IMR-90 (cell line): ENCODE results near the gene STAC3. TPM values are rescaled to one million over a fixed set of nuclear protein-coding genes. Genes with fewer than 3 reads are reported as not detected.

Source experiments
- ATAC-seq: fragments of 200-7000 bp; cut with Tn5 transposase; 2 replicates; pipeline ENCODE4 v1.9.1; 2020; ENCODE audit warnings: low read depth, mild to moderate bottlenecking, moderate library complexity
- BruUV-seq: library from RNA; stranded (reverse); fragments of 400-500 nt; replicated peaks from 2 replicates; lab custom pipeline; 2021; lab: Mats Ljungman, UMichigan
- CTCF ChIA-PET: fragments of 300-600 bp; formaldehyde crosslinking; extraction: SDS; loops from one replicate; lab custom pipeline; 2021; ENCODE audit warnings: antibody characterized with exemption; lab: Yijun Ruan, JAX
- POLR2A ChIA-PET: fragments of 300-600 bp; sonication (Branson Sonifier 250); formaldehyde crosslinking; loops from one replicate; lab custom pipeline; 2022; ENCODE audit warnings: antibody characterized with exemption; ENCODE audit not compliant: unreplicated experiment; lab: Charles Lee
- DNase-seq: peaks from one replicate; pipeline ENCODE4 v3.0.0; 2013
- H2AFZ ChIP-seq: replicated peaks from 2 replicates; pipeline ENCODE3; 2013; ENCODE audit warnings: low read length, mild to moderate bottlenecking; ENCODE audit not compliant: poor library complexity
- H2AK5ac ChIP-seq: 2 replicates; pipeline ENCODE4 v1.6.1; 2013; ENCODE audit warnings: low read depth, low read length, inconsistent platforms
- H2AK9ac ChIP-seq: replicated peaks from 2 replicates; pipeline ENCODE3; 2013; ENCODE audit warnings: mild to moderate bottlenecking, low read depth, low read length, moderate library complexity; ENCODE audit not compliant: poor library complexity
- H2BK120ac ChIP-seq: 2 replicates; pipeline ENCODE4 v1.6.1; 2013; ENCODE audit warnings: low read depth, low read length, inconsistent platforms
- H2BK15ac ChIP-seq: 3 replicates; pipeline ENCODE4 v1.6.1; 2013; ENCODE audit warnings: low read depth, low read length, inconsistent platforms
- H2BK20ac ChIP-seq: 2 replicates; pipeline ENCODE4 v1.6.1; 2013; ENCODE audit warnings: low read depth, mild to moderate bottlenecking, inconsistent platforms, low read length, moderate library complexity
- H2BK5ac ChIP-seq: 2 replicates; pipeline ENCODE4 v1.6.1; 2013; ENCODE audit warnings: mild to moderate bottlenecking, low read depth, low read length, inconsistent platforms; ENCODE audit not compliant: poor library complexity, severe bottlenecking
- H3K14ac ChIP-seq: replicated peaks from 2 replicates; pipeline ENCODE4 v1.6.1; 2013; ENCODE audit warnings: low read depth, low read length, inconsistent platforms
- H3K18ac ChIP-seq: 2 replicates; pipeline ENCODE4 v1.6.1; 2013; ENCODE audit warnings: low read depth, low read length, control low read depth
- H3K23ac ChIP-seq: 2 replicates; pipeline ENCODE4 v1.6.1; 2013; ENCODE audit warnings: low read depth, low read length, inconsistent platforms
- H3K27ac ChIP-seq: 2 replicates; pipeline ENCODE4 v1.5.1; 2013; ENCODE audit warnings: mild to moderate bottlenecking, control low read depth, low read length; ENCODE audit not compliant: insufficient read depth
- H3K27me3 ChIP-seq: 2 replicates; pipeline ENCODE4 v1.6.1; 2013; ENCODE audit warnings: low read length; ENCODE audit not compliant: control insufficient read depth, insufficient read depth
- H3K36me3 ChIP-seq: 2 replicates; pipeline ENCODE4 v1.6.1; 2013; ENCODE audit warnings: low read length, mixed read lengths; ENCODE audit not compliant: control insufficient read depth, insufficient read depth
- H3K4ac ChIP-seq: 2 replicates; pipeline ENCODE4 v1.6.1; 2013; ENCODE audit warnings: low read depth, low read length, inconsistent platforms
- H3K4me1 ChIP-seq: 2 replicates; pipeline ENCODE4 v1.6.1; 2013; ENCODE audit warnings: low read length, mixed read lengths; ENCODE audit not compliant: control insufficient read depth, insufficient read depth
- H3K4me2 ChIP-seq: 2 replicates; pipeline ENCODE4 v1.6.1; 2013; ENCODE audit warnings: low read depth, mild to moderate bottlenecking, control low read depth, low read length, moderate library complexity
- H3K4me3 ChIP-seq: 2 replicates; pipeline ENCODE4 v1.5.1; 2013; ENCODE audit warnings: low read depth, mild to moderate bottlenecking, control low read depth, low read length, moderate library complexity; ENCODE audit not compliant: insufficient read depth
- H3K56ac ChIP-seq: 2 replicates; pipeline ENCODE4 v1.6.1; 2013; ENCODE audit warnings: low read length, inconsistent platforms; ENCODE audit not compliant: insufficient read depth; ENCODE audit errors: extremely low read depth
- H3K79me1 ChIP-seq, 2 experiments: 2 replicates each; pipeline ENCODE4 v1.6.1; 2013; ENCODE audit warnings: low read length in 2 of 2, inconsistent platforms in 1 of 2, low read depth in 1 of 2
- H3K9ac ChIP-seq: 2 replicates; pipeline ENCODE4 v1.6.1; 2013; ENCODE audit warnings: low read depth, low read length, control low read depth
- H3K9me1 ChIP-seq: 2 replicates; pipeline ENCODE4 v1.6.1; 2013; ENCODE audit warnings: low read length, inconsistent platforms; ENCODE audit not compliant: insufficient read depth
- H3K9me3 ChIP-seq: 2 replicates; pipeline ENCODE4 v1.6.1; 2013; ENCODE audit warnings: low read length; ENCODE audit not compliant: control insufficient read depth, insufficient read depth
- H4K20me1 ChIP-seq: 2 replicates; pipeline ENCODE4 v1.6.1; 2013; ENCODE audit warnings: low read length, inconsistent platforms; ENCODE audit not compliant: insufficient read depth
- H4K5ac ChIP-seq: 2 replicates; pipeline ENCODE4 v1.6.1; 2013; ENCODE audit warnings: mild to moderate bottlenecking, low read depth, low read length, control low read depth
- H4K8ac ChIP-seq, 2 experiments: 2 replicates each; pipeline ENCODE4 v1.6.1; 2013; ENCODE audit warnings: low read depth in 2 of 2, low read length in 2 of 2, control low read depth in 1 of 2, inconsistent platforms in 1 of 2
- H4K91ac ChIP-seq: 2 replicates; pipeline ENCODE4 v1.6.1; 2013; ENCODE audit warnings: low read depth, low read length, inconsistent platforms; ENCODE audit not compliant: insufficient read depth
- BHLHE40 ChIP-seq: fragments of 150-350 bp; IDR thresholded peaks from 2 replicates; pipeline ENCODE4 v1.6.1; 2016; ENCODE audit warnings: mild to moderate bottlenecking, low read depth, low read length
- CEBPB ChIP-seq: IDR thresholded peaks from 2 replicates; pipeline ENCODE4 v1.6.1; 2012; ENCODE audit warnings: low read depth, low read length, improper control_type of control experiment
- CHD1 ChIP-seq: IDR thresholded peaks from 2 replicates; pipeline ENCODE4 v1.6.1; 2012; ENCODE audit warnings: low read depth, low read length, improper control_type of control experiment
- ELK1 ChIP-seq: fragments of 150-350 bp; IDR thresholded peaks from 2 replicates; pipeline ENCODE4 v1.6.1; 2016; ENCODE audit warnings: low read depth, mild to moderate bottlenecking, low read length, moderate library complexity, borderline replicate concordance
- FOS ChIP-seq: fragments of 150-350 bp; IDR thresholded peaks from 2 replicates; pipeline ENCODE4 v1.6.1; 2016; ENCODE audit warnings: low read depth, low read length
- MAFK ChIP-seq: IDR thresholded peaks from 2 replicates; pipeline ENCODE4 v1.6.1; 2012; ENCODE audit warnings: low read depth, low read length, improper control_type of control experiment
- MAZ ChIP-seq: IDR thresholded peaks from 2 replicates; pipeline ENCODE4 v1.6.1; 2012; ENCODE audit warnings: low read depth, mild to moderate bottlenecking, low read length, improper control_type of control experiment, moderate library complexity, borderline replicate concordance
- MXI1 ChIP-seq: IDR thresholded peaks from 2 replicates; pipeline ENCODE4 v1.6.1; 2012; ENCODE audit warnings: low read depth, mild to moderate bottlenecking, low read length, moderate library complexity, borderline replicate concordance
- NFE2L2 ChIP-seq: fragments of 150-350 bp; IDR thresholded peaks from 2 replicates; pipeline ENCODE4 v1.6.1; 2016; ENCODE audit warnings: low read depth, mild to moderate bottlenecking, low read length
- POLR2A ChIP-seq: IDR thresholded peaks from 2 replicates; pipeline ENCODE4 v1.6.1; 2012; ENCODE audit warnings: mild to moderate bottlenecking, low read depth, low read length
- RAD21 ChIP-seq: IDR thresholded peaks from 2 replicates; pipeline ENCODE4 v1.6.1; 2012; ENCODE audit warnings: low read length, improper control_type of control experiment
- RCOR1 ChIP-seq: IDR thresholded peaks from 2 replicates; pipeline ENCODE4 v1.6.1; 2012; ENCODE audit warnings: mild to moderate bottlenecking, low read length, improper control_type of control experiment; ENCODE audit not compliant: insufficient replicate concordance
- RFX5 ChIP-seq: IDR thresholded peaks from 2 replicates; pipeline ENCODE4 v1.8.0; 2012; ENCODE audit warnings: low read depth, mild to moderate bottlenecking, low read length, moderate library complexity
- SMC3 ChIP-seq: fragments of 150-350 bp; IDR thresholded peaks from 2 replicates; pipeline ENCODE4 v1.6.1; 2016; ENCODE audit warnings: low read depth, mild to moderate bottlenecking, antibody characterized with exemption, low read length, moderate library complexity
- WGBS, 2 experiments: methylation state at CpG; one replicate each; pipeline versions ENCODE4 v1.1.5 to v1.1.7; 2013; ENCODE audit warnings: missing lambda C conversion rate in 2 of 2; ENCODE audit not compliant: insufficient read length in 1 of 2; ENCODE audit errors: extremely low coverage in 2 of 2; 5-methylcytosine and 5-hydroxymethylcytosine counted together
- dilution Hi-C: fragments of 300-500 bp; cut with HindIII; formaldehyde crosslinking; loops from one replicate; pipeline ENCODE4 v1.14.3; 2018; ENCODE audit warnings: low sequenced_read_pairs; ENCODE audit not compliant: unreplicated experiment
- in situ Hi-C: fragments of 300-500 bp; cut with MboI; formaldehyde crosslinking; loops from 3 replicates; pipeline ENCODE4 v1.14.3; 2019; ENCODE audit warnings: low sequenced_read_pairs, inconsistent platforms, mixed read lengths
- intact Hi-C: fragments of 100-400 bp; cut with micrococcal nuclease; formaldehyde crosslinking; loops from 2 replicates; pipeline ENCODE4 v1.10.0; 2022
- polyA plus RNA-seq, 3 experiments: library from polyadenylated mRNA; depleted of rRNA; stranded (reverse); fragments of >200 nt; gene quantifications; 2 replicates each; pipeline ENCODE4 v1.2.3, GENCODE V29; 2012; ENCODE audit warnings: low replicate concordance in 1 of 3
- total RNA-seq: library from RNA; depleted of rRNA; stranded (reverse); fragments of >200 nt; gene quantifications from 2 replicates; pipeline ENCODE4 v1.2.3, GENCODE V29; 2012
- TF ChIP-seq, protein P1 (sequence below): fragments of 150-350 bp; IDR thresholded peaks from 2 replicates; pipeline ENCODE4 v1.6.1; 2017; ENCODE audit warnings: mild to moderate bottlenecking, antibody characterized with exemption, low read length, low read depth
- TF ChIP-seq, protein P2 (sequence below): conservative IDR thresholded peaks from 2 replicates; pipeline ENCODE4 v1.5.1; 2012; ENCODE audit warnings: mild to moderate bottlenecking, low read depth, low read length, improper control_type of control experiment

STAC3 gene
- total and polyA plus RNA-seq, 2 of the 4 experiments (the other 2 are of a cell fraction) = 0.18 to 0.67 TPM

- no TSS peak for BruUV-seq
- POLR2A ChIA-PET = no interaction called here
- H3K4me1 ChIP-seq = peaks cover 12% of the 10 kb centered on the region
Measured at GRCh38 chr12:57237596-57237931, 13.4 kb downstream of the STAC3 start.

More at GRCh38 chr12:57237596-57237931, 13.4 kb downstream of the STAC3 start:
- CTCF ChIA-PET = no interaction called here
- no peak overlapping the region for H4K91ac ChIP-seq
- H3K9me3 ChIP-seq = no peaks in the 10 kb centered on the region
- TF ChIP-seq, protein P1, sequence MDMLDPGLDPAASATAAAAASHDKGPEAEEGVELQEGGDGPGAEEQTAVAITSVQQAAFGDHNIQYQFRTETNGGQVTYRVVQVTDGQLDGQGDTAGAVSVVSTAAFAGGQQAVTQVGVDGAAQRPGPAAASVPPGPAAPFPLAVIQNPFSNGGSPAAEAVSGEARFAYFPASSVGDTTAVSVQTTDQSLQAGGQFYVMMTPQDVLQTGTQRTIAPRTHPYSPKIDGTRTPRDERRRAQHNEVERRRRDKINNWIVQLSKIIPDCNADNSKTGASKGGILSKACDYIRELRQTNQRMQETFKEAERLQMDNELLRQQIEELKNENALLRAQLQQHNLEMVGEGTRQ = no peak
- TF ChIP-seq RAD21 = no peak
- no peak for TF ChIP-seq POLR2A
- no peak for TF ChIP-seq CEBPB
- TF ChIP-seq MAZ = no peak
- TF ChIP-seq, protein P2, sequence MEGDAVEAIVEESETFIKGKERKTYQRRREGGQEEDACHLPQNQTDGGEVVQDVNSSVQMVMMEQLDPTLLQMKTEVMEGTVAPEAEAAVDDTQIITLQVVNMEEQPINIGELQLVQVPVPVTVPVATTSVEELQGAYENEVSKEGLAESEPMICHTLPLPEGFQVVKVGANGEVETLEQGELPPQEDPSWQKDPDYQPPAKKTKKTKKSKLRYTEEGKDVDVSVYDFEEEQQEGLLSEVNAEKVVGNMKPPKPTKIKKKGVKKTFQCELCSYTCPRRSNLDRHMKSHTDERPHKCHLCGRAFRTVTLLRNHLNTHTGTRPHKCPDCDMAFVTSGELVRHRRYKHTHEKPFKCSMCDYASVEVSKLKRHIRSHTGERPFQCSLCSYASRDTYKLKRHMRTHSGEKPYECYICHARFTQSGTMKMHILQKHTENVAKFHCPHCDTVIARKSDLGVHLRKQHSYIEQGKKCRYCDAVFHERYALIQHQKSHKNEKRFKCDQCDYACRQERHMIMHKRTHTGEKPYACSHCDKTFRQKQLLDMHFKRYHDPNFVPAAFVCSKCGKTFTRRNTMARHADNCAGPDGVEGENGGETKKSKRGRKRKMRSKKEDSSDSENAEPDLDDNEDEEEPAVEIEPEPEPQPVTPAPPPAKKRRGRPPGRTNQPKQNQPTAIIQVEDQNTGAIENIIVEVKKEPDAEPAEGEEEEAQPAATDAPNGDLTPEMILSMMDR = no peak
- no peak for TF ChIP-seq SMC3
- TF ChIP-seq ELK1 = no peak
- no peak for TF ChIP-seq NFE2L2
- TF ChIP-seq RFX5 = no peak
- TF ChIP-seq BHLHE40 = no peak
- no peak for TF ChIP-seq MXI1
- no peak for TF ChIP-seq RCOR1
- TF ChIP-seq CHD1 = no peak
- TF ChIP-seq FOS = no peak
- no peak for TF ChIP-seq MAFK
- no peak overlapping the region for H3K56ac ChIP-seq
- no peak overlapping the region for H2AFZ ChIP-seq
- H2AK9ac ChIP-seq = peak overlapping the region; percentile 11
- H3K27me3 ChIP-seq = peaks cover 6% of the 10 kb centered on the region; the same call in 1 of the 2 replicates
- H3K9me1 ChIP-seq = peaks cover 7% of the 10 kb centered on the region; the same call in 1 of the 2 replicates
- no peak overlapping the region for H2BK120ac ChIP-seq
- no peak overlapping the region for H3K4me3 ChIP-seq
- DNase-seq (no peak), ATAC-seq (no peak)
- H2BK5ac ChIP-seq = no peak overlapping the region
- intact Hi-C loops (loop anchor here (5.0 kb wide), 1 partner anchor 170 kb away; no protein-coding TSS in a partner anchor), in situ Hi-C loops (no loop called here), dilution Hi-C loops (no loop called here)
- H3K18ac ChIP-seq = no peak overlapping the region
- peaks cover 5 to 28% of the 10 kb centered on the region in 2 experiments for H3K79me1 ChIP-seq
- H2BK15ac ChIP-seq = no peak overlapping the region
- H3K27ac ChIP-seq = no peak overlapping the region
- H2BK20ac ChIP-seq = no peak overlapping the region
- WGBS, 2 experiments = no CpG with 5 or more reads among the region's 5 CpGs
- H3K23ac ChIP-seq = no peak overlapping the region
- no peak overlapping the region for H4K8ac ChIP-seq
- H3K4ac ChIP-seq = no peak overlapping the region
- H3K14ac ChIP-seq = no peak overlapping the region
- peaks cover 26% of the 10 kb centered on the region for H3K36me3 ChIP-seq
- peaks cover 35% of the 10 kb centered on the region; the same call in 1 of the 2 replicates for H4K20me1 ChIP-seq
- H3K4me2 ChIP-seq = no peak overlapping the region
- H3K9ac ChIP-seq = no peak overlapping the region
- no peak overlapping the region for H2AK5ac ChIP-seq
- no peak overlapping the region for H4K5ac ChIP-seq
